CD4-positive, alpha-beta T cell treated with Interleukin-15 for 4 hours (primary cell): Measurements from ENCODE around the gene ATP2B1.
"Not testable (repeated sequence)": the region's sequence is repeated elsewhere in the genome, so short reads cannot be mapped to it uniquely, and the experiment has no call there.

Experiments
- DNase-seq: peaks from one replicate; pipeline ENCODE4 v3.0.0-alpha.2; 2020; ENCODE audit warnings: low spot score

Gene ATP2B1

DNA sequence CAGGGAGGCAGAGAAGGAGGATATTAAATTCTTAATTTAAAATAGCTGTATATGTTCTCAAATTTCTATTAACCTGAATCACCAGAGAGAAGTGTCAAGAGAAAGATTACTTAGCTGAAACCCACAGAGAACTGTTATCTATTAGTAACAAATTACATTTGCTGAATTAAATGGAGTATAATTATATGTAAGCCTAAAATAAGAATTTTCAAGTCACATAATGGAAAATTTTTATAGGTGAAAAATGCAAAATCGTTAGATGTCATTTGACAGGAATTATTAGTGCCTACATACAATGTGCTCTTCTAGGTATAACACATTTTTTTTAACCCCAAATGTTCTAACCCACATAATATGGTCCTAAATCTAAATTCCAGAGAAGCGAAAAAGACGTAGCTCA lies 4.1 kb upstream of the ATP2B1 start:
- no peak for DNase-seq

DNA sequence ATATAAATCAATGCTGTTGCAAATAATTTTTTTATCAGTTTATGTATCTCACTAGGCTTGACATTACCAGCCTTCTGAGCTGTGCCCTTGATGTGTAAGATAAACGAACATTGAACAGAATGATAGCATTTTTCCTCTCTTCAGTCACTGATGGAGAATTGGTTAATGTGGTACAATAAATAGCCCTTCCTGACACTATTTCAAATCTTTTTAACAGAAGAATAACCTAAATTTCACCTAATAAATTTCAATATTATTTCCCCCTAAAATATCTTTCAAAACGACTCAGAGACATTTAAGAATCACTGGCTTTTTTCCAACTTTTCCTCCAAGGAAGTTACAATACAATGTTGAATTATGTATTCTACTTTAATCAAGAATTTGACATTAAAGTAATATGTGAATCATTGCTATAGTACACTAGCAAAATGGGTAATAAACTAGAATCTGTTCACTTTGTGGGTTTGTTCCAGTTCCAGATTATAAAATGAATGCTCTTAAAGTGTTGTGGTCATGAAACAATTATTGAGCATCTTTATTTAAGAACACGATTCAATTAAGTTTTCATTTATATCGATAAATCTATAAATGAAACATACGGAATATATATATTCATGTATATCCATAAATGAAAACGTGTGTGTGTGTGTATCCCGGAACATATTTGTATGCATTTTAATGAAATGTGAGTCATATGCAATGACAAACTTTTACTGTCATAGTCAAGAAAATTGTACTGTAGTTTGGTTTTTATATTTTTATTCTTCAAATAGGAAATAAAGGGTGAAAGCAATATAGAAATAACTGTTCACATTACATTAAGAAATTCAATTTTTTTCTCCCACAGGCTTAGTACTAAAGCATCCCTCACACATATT lies 2.5 kb upstream of the ATP2B1 start:
- no peak for DNase-seq

GRCh38 chr12:89709995-89710872 lies 1.6 kb upstream of the ATP2B1 start:
- no peak for DNase-seq

GRCh38 chr12:89709157-89709994 lies 738 bp upstream of the ATP2B1 start:
- DNase-seq, result peak; percentile 98

DNA sequence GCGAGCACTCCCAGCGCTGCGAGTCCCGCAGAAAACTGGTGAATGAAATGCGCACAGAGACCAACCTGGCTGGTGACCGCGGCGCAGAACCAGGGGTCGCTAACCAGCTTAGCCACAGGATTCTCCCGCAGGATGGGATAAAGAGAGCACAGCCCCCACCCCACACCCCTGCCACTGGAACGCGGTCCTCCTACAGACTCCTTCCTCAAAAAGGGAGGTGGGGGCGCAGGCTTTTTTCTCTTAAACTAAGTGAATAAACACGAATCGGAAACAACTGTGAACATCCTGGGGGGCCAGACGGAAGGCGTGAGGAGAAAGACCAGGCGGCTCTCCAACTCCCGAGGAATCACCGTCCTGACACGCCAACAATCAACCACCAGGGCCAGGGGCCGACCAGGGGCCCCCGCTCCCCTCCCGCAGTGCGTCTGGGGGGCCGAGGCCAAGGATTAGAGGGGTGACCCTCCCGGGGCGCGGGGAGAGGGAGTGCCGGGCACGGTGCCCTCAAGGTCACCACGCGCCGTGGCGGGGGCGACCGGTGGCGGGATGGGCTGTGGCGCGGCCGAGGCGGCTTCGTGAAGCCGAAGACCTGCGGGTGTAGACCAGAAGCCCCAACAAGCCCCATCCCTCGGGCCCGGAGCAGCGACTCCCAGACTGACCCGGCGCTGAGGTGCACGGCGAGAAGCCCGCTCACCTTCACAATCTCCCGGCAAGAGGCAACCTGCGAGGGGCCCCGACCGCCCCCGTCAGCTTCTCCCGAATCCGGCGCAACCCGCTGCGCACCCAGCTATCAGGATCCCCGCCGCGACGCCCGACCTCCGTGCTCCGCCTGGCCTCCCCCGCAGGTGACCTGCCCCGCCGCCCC lies 704 bp downstream of the ATP2B1 start:
- peak; percentile 16 for DNase-seq

DNA sequence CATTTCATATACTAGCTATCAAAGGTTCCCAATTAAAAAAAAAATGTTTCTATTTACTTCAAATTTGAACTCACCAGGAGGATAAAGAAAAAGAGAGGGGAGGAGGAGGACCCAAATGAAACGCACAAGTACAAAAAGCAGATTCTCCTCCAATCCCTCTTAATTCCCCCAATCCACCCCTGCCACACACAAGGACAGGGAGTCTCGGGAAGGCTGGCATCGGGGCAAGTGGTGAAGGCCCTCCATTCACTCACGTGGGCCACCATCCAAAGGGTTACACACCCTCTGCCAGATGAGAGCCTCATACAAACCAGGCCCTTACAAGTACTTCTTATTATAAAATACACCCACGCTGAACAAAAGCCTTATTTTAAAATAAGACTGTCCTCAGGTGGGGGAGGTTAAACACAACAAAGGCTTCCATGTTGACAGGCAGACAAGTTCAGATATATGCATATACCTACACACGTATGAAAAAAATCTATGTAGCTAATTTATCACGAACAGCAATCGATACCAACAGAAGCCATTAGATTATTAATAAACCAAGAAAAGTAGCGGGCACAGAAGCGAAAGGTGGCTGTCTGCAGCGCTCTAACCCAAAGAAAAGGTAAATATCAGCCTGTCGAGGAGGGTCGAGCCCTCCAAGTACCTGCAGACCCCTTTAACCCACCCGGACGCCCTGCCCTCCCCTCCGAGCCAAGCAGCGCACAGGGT lies 1.5 kb downstream of the ATP2B1 start:
- DNase-seq, result peak; percentile 21

- DNase-seq, result peak; percentile 26
These were observed 2.1 kb downstream of the ATP2B1 start for GRCh38 chr12:89706551-89706950.

- DNase-seq, result no peak
These were observed 4.2 kb downstream of the ATP2B1 start for GRCh38 chr12:89704457-89704856.

DNA sequence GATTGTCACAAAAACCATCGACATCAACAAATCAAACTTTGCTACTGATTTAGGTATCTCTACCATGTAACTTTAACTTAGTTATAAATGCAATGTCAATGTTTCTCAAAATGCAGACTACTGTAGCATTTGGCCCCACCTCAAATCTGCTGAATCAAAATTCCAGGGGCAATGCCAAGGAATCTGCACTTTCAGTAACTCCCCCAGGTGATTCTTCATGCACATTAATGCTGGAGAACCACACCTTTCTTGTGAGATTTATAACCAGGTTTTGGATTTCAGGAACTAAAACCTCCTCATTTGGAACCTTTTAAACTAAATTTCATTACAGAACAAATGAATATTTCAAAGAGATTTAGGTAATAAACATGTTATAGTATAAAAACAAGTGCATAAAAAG lies 4.9 kb downstream of the ATP2B1 start:
- DNase-seq, result no peak

DNA sequence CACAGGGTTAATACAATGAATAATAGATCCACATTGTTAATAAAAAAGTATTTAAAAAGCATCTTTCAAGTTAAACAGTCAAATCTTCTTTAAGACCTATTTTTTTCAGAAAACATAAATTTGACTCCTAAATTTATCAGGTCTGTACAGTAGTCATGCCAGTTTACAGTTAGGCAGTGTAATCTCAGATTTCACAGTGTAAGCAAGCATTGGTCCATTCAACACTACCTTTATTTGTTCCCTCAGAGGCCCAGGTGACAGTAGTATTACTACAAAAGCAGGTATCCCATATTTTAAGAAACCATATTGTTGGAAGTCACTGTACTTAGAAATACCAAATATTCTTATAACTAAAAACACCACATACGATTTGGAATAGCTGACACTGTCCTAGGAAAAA lies 6.1 kb downstream of the ATP2B1 start:
- no peak for DNase-seq

DNA sequence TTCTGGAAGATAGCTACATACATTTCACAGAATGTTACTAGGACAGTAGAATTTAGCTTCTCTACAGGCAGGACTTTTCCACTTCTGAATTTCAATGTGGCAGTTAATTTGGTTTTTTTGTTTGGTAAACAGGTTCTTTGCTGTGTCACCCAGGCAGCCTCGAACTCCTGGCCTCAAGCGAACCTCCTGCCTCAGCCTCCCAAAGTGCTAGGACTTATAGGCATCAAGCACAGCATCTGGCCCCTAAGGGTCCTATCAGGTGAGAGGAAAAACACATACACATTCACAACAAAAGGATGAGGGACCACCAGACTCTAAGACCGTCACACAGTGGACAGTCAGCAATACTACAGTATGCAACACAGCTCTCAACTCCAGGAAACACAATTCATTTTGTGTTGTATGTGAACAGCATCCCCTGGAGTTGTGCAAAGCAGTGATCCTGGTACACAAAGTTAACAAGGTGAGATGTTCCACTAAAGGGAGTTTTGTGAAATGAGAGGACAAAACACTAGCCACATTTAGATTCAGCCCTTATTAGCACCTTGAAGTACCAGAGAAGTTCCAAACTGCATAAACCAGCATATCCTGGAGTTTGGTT lies 6.9 kb downstream of the ATP2B1 start:
- no peak for DNase-seq

- DNase-seq, result no peak
These were observed 8.3 kb downstream of the ATP2B1 start for GRCh38 chr12:89700191-89700810.

GRCh38 chr12:89698607-89699006 lies 10.0 kb downstream of the ATP2B1 start:
- no peak for DNase-seq

DNA sequence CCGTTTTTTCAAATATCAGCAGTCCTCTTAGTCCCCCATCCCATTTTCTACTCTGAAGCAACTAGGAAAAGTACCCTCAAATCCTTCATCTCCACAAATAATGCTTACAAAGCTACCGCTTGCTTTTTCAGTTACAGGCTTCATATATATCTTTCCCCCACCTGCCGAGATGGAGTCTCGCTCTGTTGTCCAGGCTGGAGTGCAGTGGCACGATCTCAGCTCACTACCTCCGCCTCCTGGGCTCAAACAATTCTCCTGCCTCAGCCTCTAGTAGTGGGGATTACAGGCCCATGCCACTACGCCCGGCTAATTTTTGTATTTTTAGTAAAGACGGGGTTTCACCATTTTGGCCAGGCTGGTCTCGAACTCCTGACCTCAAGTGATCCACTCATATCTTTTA lies 10.9 kb downstream of the ATP2B1 start:
- DNase-seq, result not testable (repeated sequence)

GRCh38 chr12:89697296-89697695 lies 11.3 kb downstream of the ATP2B1 start:
- no peak for DNase-seq

- DNase-seq, result no peak
These were observed 12.8 kb downstream of the ATP2B1 start for GRCh38 chr12:89695830-89696229.

DNA sequence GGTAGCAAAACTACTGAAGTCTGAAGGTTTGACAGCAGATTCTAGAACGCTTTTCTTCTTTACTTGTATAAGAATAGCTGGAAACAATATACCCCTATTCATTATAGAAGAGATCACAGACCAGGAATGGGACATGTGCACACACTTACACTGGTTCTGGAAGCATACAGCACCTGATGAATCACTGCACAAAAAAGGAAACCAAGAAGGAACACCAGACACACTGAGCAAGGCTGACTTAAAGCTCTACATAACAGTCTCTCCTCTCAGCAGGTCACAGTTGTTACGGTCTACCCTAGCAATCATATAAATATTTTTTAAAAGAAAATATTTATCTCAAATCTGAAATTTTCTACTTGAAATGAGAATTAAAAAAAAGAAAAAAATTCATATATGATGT lies 13.5 kb downstream of the ATP2B1 start:
- DNase-seq, result no peak

- DNase-seq, result no peak
These were observed 14.1 kb downstream of the ATP2B1 start for GRCh38 chr12:89694542-89694941.

GRCh38 chr12:89693639-89694202 lies 14.9 kb downstream of the ATP2B1 start:
- no peak for DNase-seq
